Left ventricle myocardium inferior (tissue), 1 donor: ENCODE data around the gene TACC3. TPM values are rescaled to one million over a fixed set of nuclear protein-coding genes. Genes with fewer than 3 reads are reported as not detected.
A peak's percentile ranks its signal among the peaks of the same experiment; 100 is the strongest.

Experiments
- DNase-seq: peaks from one replicate; pipeline ENCODE4 v3.0.0-alpha.2; 2020
- H3K27ac ChIP-seq: fragments of 200-600 bp; replicated peaks from 2 replicates; pipeline ENCODE4 v1.8.0; 2021
- H3K27me3 ChIP-seq: fragments of 200-600 bp; 2 replicates; pipeline ENCODE4 v1.8.0; 2021; ENCODE audit warnings: low read depth
- H3K36me3 ChIP-seq: fragments of 200-600 bp; 2 replicates; pipeline ENCODE4 v1.8.0; 2021
- H3K4me1 ChIP-seq: fragments of 200-600 bp; 2 replicates; pipeline ENCODE4 v1.8.0; 2021
- H3K4me3 ChIP-seq: fragments of 200-600 bp; 2 replicates; pipeline ENCODE4 v1.8.0; 2021; ENCODE audit warnings: mild to moderate bottlenecking, moderate library complexity
- H3K9me3 ChIP-seq: fragments of 200-600 bp; replicated peaks from 2 replicates; pipeline ENCODE4 v1.8.0; 2021
- intact Hi-C: fragments of 100-400 bp; cut with micrococcal nuclease; formaldehyde crosslinking; loops from one replicate; pipeline ENCODE4 v1.11.0; 2022
- total RNA-seq: library from RNA; stranded (reverse); fragmentation: NEBNext Ultra II Directional; extraction: Animal tissue kit (Norgen Biotek cat#: 25700); gene quantifications from one replicate; pipeline ENCODE4 v1.2.1, GENCODE V29; 2021
- TF ChIP-seq, protein P1 (sequence below): fragments of 200-600 bp; IDR thresholded peaks from 2 replicates; pipeline ENCODE4 v1.8.0; 2021; ENCODE audit warnings: antibody characterized with exemption, mild to moderate bottlenecking, borderline replicate concordance
- donor health status: DM: no; HTN: yes; CAD: no; lungs with severe emphysema.

The TACC3 gene
- total RNA-seq, 1 donor from 2014 or later = 5.8 TPM

DNA sequence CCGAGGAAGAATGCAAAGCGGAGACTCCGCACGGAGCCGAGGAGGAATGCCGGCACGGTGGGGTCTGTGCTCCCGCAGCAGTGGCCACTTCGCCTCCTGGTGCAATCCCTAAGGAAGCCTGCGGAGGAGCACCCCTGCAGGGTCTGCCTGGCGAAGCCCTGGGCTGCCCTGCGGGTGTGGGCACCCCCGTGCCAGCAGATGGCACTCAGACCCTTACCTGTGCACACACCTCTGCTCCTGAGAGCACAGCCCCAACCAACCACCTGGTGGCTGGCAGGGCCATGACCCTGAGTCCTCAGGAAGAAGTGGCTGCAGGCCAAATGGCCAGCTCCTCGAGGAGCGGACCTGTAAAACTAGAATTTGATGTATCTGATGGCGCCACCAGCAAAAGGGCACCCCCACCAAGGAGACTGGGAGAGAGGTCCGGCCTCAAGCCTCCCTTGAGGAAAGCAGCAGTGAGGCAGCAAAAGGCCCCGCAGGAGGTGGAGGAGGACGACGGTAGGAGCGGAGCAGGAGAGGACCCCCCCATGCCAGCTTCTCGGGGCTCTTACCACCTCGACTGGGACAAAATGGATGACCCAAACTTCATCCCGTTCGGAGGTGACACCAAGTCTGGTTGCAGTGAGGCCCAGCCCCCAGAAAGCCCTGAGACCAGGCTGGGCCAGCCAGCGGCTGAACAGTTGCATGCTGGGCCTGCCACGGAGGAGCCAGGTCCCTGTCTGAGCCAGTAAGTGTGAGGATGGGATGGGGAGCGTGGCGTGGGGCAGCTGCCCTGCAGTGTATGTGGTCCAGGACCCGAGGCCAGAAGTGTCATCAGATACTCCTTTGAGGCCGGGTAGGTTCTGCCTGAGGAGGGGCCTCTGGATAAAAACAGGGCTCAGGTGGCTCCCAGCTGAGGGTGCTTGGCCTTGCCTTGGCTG lies 7.0 kb downstream of the TACC3 start:
- H3K27me3 ChIP-seq = no peaks in the 10 kb centered on the region
- DNase-seq = no peak
- H3K27ac ChIP-seq = peak overlapping the region; percentile 75
- peaks cover 46% of the 10 kb centered on the region for H3K36me3 ChIP-seq
- peak overlapping the region; percentile 60 for H3K4me3 ChIP-seq
- intact Hi-C loops = loop anchor here (5.0 to 10.0 kb wide), 2 partner anchors 36 to 374 kb away; no protein-coding TSS in a partner anchor
- H3K9me3 ChIP-seq = no peaks in the 10 kb centered on the region
- TF ChIP-seq, protein P1, sequence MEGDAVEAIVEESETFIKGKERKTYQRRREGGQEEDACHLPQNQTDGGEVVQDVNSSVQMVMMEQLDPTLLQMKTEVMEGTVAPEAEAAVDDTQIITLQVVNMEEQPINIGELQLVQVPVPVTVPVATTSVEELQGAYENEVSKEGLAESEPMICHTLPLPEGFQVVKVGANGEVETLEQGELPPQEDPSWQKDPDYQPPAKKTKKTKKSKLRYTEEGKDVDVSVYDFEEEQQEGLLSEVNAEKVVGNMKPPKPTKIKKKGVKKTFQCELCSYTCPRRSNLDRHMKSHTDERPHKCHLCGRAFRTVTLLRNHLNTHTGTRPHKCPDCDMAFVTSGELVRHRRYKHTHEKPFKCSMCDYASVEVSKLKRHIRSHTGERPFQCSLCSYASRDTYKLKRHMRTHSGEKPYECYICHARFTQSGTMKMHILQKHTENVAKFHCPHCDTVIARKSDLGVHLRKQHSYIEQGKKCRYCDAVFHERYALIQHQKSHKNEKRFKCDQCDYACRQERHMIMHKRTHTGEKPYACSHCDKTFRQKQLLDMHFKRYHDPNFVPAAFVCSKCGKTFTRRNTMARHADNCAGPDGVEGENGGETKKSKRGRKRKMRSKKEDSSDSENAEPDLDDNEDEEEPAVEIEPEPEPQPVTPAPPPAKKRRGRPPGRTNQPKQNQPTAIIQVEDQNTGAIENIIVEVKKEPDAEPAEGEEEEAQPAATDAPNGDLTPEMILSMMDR = peak; percentile 13
- peaks cover 38% of the 10 kb centered on the region for H3K4me1 ChIP-seq

DNA sequence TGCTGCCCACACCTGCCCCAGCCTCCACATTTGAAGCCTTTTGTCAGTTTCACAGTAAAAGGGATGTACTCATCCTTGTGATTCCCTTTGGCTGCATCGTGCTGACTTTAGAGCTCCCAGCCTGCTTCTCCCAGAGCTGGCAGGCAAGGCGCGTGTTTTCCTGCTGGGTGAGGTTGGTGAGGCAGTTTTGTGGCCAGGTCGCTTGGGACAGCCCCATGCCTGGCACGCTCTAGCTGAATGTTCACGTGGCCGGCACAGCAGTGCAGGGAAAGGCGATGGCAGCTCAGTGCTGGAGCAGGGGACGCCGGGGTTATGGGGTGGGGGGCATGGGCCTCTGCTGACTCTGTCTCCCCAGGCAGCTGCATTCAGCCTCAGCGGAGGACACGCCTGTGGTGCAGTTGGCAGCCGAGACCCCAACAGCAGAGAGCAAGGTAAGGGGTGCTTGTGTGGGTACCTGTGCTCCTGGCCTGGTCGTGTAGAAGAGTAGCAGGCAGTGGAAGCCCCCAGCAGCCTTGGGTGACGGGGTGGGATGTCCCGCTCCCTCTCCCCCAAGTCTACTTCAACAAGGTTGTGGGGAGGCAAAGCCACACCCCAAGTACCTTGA lies 9.3 kb downstream of the TACC3 start:
- intact Hi-C loops = no loop called here
- Histone ChIP-seq H3K9me3 (no peaks in the 10 kb centered on the region), H3K27ac (no peak overlapping the region), H3K4me1 (peaks cover 38% of the 10 kb centered on the region), H3K27me3 (no peaks in the 10 kb centered on the region), H3K4me3 (no peak overlapping the region), H3K36me3 (peaks cover 56% of the 10 kb centered on the region)
- TF ChIP-seq, protein P1 = no peak
- DNase-seq = no peak

DNA sequence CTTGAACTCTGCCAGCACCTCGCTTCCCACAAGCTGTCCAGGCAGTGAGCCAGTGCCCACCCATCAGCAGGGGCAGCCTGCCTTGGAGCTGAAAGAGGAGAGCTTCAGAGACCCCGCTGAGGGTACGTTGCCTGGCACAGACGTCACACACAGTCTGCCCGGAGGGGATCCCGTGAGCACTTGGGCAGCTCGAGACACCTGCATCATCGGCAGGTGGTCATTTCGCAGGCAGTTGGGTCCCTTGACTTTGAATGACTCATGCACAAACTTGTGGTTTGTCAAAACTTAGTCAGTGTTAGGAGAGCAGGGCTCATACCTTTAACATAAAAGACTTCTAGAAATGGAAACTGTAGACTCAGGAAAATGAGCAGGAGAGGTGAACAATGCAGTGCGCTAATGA lies 9.9 kb downstream of the TACC3 start:
- H3K36me3 ChIP-seq = peaks cover 61% of the 10 kb centered on the region
- intact Hi-C loops = no loop called here
- no peak overlapping the region for H3K27ac ChIP-seq
- TF ChIP-seq, protein P1 = no peak
- H3K27me3 ChIP-seq = no peaks in the 10 kb centered on the region
- no peak for DNase-seq
- H3K4me1 ChIP-seq = peaks cover 33% of the 10 kb centered on the region
- no peak overlapping the region for H3K4me3 ChIP-seq
- H3K9me3 ChIP-seq = no peaks in the 10 kb centered on the region

DNA sequence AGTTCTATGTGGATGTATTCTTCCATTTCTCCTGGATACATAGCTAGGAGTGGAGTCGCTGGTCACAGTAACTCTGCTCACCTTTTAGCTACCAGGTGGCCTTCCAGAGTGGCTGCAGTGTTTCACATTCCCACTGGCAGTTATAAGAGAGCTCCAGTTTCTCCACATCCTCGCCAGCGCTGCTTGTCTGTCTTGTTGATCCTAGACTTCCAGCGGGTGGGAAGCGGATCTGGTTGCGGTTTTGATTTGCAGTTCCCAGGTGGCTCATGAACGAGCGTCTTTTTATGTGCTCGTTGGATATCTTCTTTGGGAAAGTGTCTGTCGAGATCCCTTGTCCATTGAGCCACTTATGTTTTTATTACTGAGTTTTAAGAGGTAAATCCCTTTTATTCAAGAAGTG lies 11.6 kb downstream of the TACC3 start:
- Histone ChIP-seq H3K36me3 (peaks cover 74% of the 10 kb centered on the region), H3K27me3 (no peaks in the 10 kb centered on the region), H3K4me3 (no peak overlapping the region), H3K27ac (no peak overlapping the region), H3K4me1 (peaks cover 20% of the 10 kb centered on the region), H3K9me3 (peaks cover 7% of the 10 kb centered on the region)
- TF ChIP-seq, protein P1 = no peak
- no peak for DNase-seq
- intact Hi-C loops = no loop called here

DNA sequence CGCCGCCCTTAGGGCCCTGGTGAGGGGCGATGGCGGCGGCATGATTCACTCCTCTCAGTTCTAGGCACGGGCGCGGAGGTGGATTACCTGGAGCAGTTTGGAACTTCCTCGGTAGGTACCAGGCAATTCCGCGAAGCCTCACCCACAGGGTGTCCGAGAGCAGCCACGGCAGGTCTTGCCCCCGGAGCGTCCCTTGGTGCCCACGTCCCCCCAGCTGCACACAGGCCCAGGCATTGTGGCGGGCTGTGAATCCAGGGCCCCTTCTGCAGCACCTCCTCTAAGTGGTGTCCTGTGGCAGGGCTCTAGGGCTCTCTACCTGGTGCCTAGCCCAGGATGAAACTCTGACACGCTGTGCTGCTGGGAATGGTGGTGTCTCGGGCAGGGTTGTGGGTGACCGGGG lies 13.9 kb downstream of the TACC3 start:
- peaks cover 17% of the 10 kb centered on the region for H3K9me3 ChIP-seq
- no peaks in the 10 kb centered on the region for H3K27me3 ChIP-seq
- H3K27ac ChIP-seq = no peak overlapping the region
- peaks cover 76% of the 10 kb centered on the region for H3K36me3 ChIP-seq
- no peak for DNase-seq
- no peaks in the 10 kb centered on the region for H3K4me1 ChIP-seq
- TF ChIP-seq, protein P1 = no peak
- intact Hi-C loops = no loop called here
- no peak overlapping the region for H3K4me3 ChIP-seq
